Measurements from ENCODE around the gene DIP2B. TPM values are rescaled to one million over a fixed set of nuclear protein-coding genes. Genes with fewer than 3 reads are reported as not detected.
"Not testable (repeated sequence)": the region's sequence is repeated elsewhere in the genome, so short reads cannot be mapped to it uniquely, and the experiment has no call there.

Gene DIP2B
- total RNA-seq, 1 donor from 2014 or later = 25.8 TPM

DNA sequence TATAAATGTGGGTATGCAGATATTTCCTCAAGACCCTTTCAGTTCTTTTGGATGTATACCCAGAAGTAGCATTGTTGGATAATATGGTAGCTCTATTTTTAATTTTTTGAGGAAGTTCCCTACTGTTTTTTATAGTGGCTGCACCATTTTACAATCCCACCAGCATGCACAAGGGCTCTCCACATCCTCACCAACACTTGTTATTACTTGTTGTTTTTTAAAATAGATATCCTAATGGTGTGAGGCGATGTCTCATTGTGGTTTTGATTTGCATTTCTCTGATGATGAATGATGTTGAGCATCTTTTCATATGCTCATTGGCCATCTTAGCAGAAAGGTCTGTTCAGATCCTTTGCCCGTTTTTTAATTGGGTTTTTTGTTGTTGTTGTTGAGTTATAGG is 47.1 kb downstream of the DIP2B start:
- no peak for DNase-seq (ENCODE audit: low spot score)
- no peaks in the 10 kb centered on the region for H3K9me3 Mint-ChIP-seq (ENCODE audit: low read depth)
- TF ChIP-seq, protein P1, sequence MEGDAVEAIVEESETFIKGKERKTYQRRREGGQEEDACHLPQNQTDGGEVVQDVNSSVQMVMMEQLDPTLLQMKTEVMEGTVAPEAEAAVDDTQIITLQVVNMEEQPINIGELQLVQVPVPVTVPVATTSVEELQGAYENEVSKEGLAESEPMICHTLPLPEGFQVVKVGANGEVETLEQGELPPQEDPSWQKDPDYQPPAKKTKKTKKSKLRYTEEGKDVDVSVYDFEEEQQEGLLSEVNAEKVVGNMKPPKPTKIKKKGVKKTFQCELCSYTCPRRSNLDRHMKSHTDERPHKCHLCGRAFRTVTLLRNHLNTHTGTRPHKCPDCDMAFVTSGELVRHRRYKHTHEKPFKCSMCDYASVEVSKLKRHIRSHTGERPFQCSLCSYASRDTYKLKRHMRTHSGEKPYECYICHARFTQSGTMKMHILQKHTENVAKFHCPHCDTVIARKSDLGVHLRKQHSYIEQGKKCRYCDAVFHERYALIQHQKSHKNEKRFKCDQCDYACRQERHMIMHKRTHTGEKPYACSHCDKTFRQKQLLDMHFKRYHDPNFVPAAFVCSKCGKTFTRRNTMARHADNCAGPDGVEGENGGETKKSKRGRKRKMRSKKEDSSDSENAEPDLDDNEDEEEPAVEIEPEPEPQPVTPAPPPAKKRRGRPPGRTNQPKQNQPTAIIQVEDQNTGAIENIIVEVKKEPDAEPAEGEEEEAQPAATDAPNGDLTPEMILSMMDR (IDR thresholded peaks at IDR 0.05) = no peak
- peaks cover 4% of the 10 kb centered on the region for H3K36me3 Mint-ChIP-seq (ENCODE audit: low read depth)
- H3K4me3 Mint-ChIP-seq (ENCODE audit: unreplicated experiment) = no peak overlapping the region
- H3K27ac Mint-ChIP-seq (ENCODE audit: unreplicated experiment) = no peak overlapping the region
- H3K4me1 Mint-ChIP-seq (ENCODE audit: low read depth) = peaks cover 15% of the 10 kb centered on the region
- no peaks in the 10 kb centered on the region for H3K27me3 Mint-ChIP-seq (ENCODE audit: low read depth)

DNA sequence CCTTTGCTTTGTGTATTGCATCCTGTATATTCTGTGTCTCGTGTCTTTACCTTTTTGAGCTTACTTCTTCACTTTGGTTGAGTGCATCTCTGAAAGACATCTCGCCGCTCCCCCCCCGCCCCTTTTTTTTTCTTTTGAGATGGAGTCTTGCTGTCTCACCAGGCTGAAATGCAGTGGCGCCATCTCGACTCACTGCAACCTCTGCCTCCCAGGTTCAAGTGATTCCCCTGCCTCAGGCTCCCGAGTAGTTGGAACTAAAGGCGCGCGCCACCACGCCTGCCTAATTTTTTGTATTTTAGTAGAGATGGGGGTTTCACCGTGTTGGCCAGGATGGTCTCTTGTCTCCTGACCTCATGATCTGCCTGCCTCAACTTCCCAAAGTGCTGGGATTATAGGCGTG is 49.9 kb downstream of the DIP2B start:
- TF ChIP-seq, protein P1 (IDR thresholded peaks at IDR 0.05) = no peak
- H3K9me3 Mint-ChIP-seq (ENCODE audit: low read depth) = no peaks in the 10 kb centered on the region
- no peaks in the 10 kb centered on the region for H3K27me3 Mint-ChIP-seq (ENCODE audit: low read depth)
- H3K36me3 Mint-ChIP-seq (ENCODE audit: low read depth) = peaks cover 4% of the 10 kb centered on the region
- peaks cover 12% of the 10 kb centered on the region for H3K4me1 Mint-ChIP-seq (ENCODE audit: low read depth)
- no peak overlapping the region for H3K4me3 Mint-ChIP-seq (ENCODE audit: unreplicated experiment)
- H3K27ac Mint-ChIP-seq (ENCODE audit: unreplicated experiment) = no peak overlapping the region
- no peak for DNase-seq (ENCODE audit: low spot score)

DNA sequence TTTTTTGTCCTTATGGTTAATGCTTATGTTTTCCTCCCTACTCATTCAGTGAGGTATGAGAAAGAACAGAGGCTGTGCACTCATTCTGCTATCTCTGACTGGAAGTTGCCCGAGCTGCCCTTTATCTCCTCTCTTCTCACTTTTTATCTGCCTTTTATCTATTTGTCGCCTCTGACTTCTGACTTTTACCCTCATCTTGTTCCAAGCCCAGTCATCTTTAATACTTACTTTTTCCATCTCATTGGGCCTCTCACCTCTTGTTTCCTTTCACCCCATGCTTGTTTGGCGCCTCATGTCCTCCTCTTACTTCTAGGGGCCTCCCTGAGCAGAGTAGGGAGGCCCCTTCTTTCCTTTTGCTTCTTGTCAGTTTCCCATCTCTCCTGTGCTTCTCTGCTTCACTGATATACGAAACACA is 50.7 kb downstream of the DIP2B start:
- Mint-ChIP-seq H3K27me3 (ENCODE audit: low read depth) (no peaks in the 10 kb centered on the region), H3K4me3 (ENCODE audit: unreplicated experiment) (no peak overlapping the region), H3K27ac (ENCODE audit: unreplicated experiment) (no peak overlapping the region)

DNA sequence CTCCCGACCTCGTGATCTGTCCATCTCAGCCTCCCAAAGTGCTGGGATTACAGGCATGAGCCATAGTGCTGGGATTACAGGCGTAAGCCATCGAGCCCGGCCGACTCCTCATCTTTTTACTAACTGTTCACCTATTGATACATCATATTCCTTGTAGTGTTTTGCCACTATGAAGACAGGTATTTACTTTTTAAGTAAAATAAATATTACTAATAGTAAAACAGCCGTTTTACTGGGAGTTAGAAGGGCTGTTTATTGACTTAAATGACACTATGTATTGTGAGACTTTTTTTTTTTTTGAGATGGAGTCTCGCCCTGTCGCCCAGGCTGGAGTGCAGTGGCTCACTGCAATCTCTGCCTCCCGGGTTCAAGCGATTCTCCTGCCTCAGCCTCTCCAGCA is 51.5 kb downstream of the DIP2B start:
- no peak for DNase-seq (ENCODE audit: low spot score)
- Mint-ChIP-seq H3K27ac (ENCODE audit: unreplicated experiment) (no peak overlapping the region), H3K4me1 (ENCODE audit: low read depth) (peaks cover 8% of the 10 kb centered on the region), H3K4me3 (ENCODE audit: unreplicated experiment) (no peak overlapping the region), H3K36me3 (ENCODE audit: low read depth) (peaks cover 4% of the 10 kb centered on the region), H3K9me3 (ENCODE audit: low read depth) (no peaks in the 10 kb centered on the region), H3K27me3 (ENCODE audit: low read depth) (no peaks in the 10 kb centered on the region)
- TF ChIP-seq, protein P1 (IDR thresholded peaks at IDR 0.05) = no peak

More for the DNA sequence above, 50.7 kb downstream of the DIP2B start:
- DNase-seq (ENCODE audit: low spot score) = no peak
- TF ChIP-seq, protein P1 (IDR thresholded peaks at IDR 0.05) = no peak
- Mint-ChIP-seq H3K9me3 (ENCODE audit: low read depth) (no peaks in the 10 kb centered on the region), H3K36me3 (ENCODE audit: low read depth) (peaks cover 4% of the 10 kb centered on the region), H3K4me1 (ENCODE audit: low read depth) (peaks cover 8% of the 10 kb centered on the region)

DNA sequence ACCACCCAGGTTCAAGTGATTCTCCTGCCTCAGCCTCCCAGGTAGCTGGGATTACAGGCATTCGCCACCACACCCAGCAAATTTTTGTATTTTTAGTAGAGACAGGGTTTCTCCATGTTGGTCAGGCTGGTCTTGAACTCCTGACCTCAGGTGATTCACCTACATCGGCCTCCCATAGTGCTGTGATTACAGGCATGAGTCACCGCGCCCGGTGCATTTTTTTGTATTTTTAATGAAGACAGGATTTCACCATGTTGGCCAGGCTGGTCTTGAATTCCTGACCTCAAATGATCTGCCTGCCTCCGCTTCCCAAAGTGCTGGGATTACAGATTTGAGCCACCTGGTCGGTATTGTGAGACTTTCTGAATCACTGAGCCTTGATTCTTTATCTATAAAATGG is 52.0 kb downstream of the DIP2B start:
- not testable (repeated sequence) for H3K4me1 Mint-ChIP-seq (ENCODE audit: low read depth); H3K27me3 Mint-ChIP-seq (ENCODE audit: low read depth); H3K36me3 Mint-ChIP-seq (ENCODE audit: low read depth); H3K4me3 Mint-ChIP-seq (ENCODE audit: unreplicated experiment); H3K9me3 Mint-ChIP-seq (ENCODE audit: low read depth); DNase-seq (ENCODE audit: low spot score); H3K27ac Mint-ChIP-seq (ENCODE audit: unreplicated experiment)

DNA sequence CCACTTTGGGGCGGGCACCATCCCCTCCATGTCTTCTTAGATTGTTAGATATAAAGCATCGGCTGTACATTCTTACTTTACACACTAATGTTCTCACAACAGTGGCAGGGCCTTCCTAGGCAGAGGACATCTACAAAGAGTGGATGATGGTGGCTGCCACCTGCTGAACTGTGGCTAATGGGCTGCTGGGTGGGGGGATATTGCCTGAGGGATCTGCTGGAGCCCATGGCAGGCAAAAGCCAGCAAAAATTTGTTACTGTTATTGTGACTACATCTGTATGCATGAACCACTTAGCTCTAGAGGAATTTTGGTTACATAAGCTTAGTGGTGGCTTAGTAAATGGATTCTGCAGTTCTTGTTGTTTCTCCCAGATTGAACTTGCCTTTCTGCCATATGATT is 52.6 kb downstream of the DIP2B start:
- H3K27ac Mint-ChIP-seq (ENCODE audit: unreplicated experiment) = no peak overlapping the region
- TF ChIP-seq, protein P1 (IDR thresholded peaks at IDR 0.05) = no peak

More for the DNA sequence above, 52.6 kb downstream of the DIP2B start:
- H3K9me3 Mint-ChIP-seq (ENCODE audit: low read depth) = no peaks in the 10 kb centered on the region
- H3K36me3 Mint-ChIP-seq (ENCODE audit: low read depth) = peaks cover 2% of the 10 kb centered on the region
- H3K27me3 Mint-ChIP-seq (ENCODE audit: low read depth) = no peaks in the 10 kb centered on the region
- H3K4me3 Mint-ChIP-seq (ENCODE audit: unreplicated experiment) = no peak overlapping the region
- H3K4me1 Mint-ChIP-seq (ENCODE audit: low read depth) = peaks cover 8% of the 10 kb centered on the region
- no peak for DNase-seq (ENCODE audit: low spot score)

Measured in chondrocyte (in vitro differentiated cells).